DOHH2 (cell line): ENCODE measurements around the gene SAMD4A.

Experiments
- H3F3A ChIP-seq: fragments of 200-600 bp; sonication (generic), shearing (Covaris generic); 2 replicates; pipeline ENCODE4 v1.6.0; 2016; ENCODE audit warnings: antibody characterized with exemption, mild to moderate bottlenecking; ENCODE audit not compliant: control insufficient read depth, insufficient read depth
- H3K27ac ChIP-seq: fragments of 200-600 bp; sonication (generic); 2 replicates; pipeline ENCODE4 v1.5.1; 2014; ENCODE audit warnings: low read depth, mild to moderate bottlenecking, low read length, moderate library complexity
- H3K27me3 ChIP-seq: fragments of 200-600 bp; sonication (generic); 2 replicates; pipeline ENCODE4 v1.6.1; 2014; ENCODE audit warnings: mild to moderate bottlenecking, low read length, mixed read lengths; ENCODE audit not compliant: control insufficient read depth
- H3K36me3 ChIP-seq: fragments of 200-600 bp; sonication (generic); 2 replicates; pipeline ENCODE4 v1.6.1; 2014; ENCODE audit warnings: mild to moderate bottlenecking, low read length, moderate library complexity, mixed read lengths; ENCODE audit not compliant: control insufficient read depth
- H3K4me1 ChIP-seq: fragments of 200-600 bp; sonication (generic); 2 replicates; pipeline ENCODE4 v1.6.1; 2014; ENCODE audit warnings: mild to moderate bottlenecking, low read length, mixed read lengths; ENCODE audit not compliant: control insufficient read depth
- H3K4me2 ChIP-seq: fragments of 200-600 bp; sonication (generic); 2 replicates; pipeline ENCODE4 v1.6.0; 2014; ENCODE audit warnings: mild to moderate bottlenecking, low read length, moderate library complexity
- H3K4me3 ChIP-seq: fragments of 200-600 bp; sonication (generic); 2 replicates; pipeline ENCODE4 v1.5.1; 2014; ENCODE audit warnings: mild to moderate bottlenecking, low read length, mixed read lengths
- H3K79me2 ChIP-seq: fragments of 200-600 bp; sonication (generic); 2 replicates; pipeline ENCODE4 v1.6.1; 2014; ENCODE audit warnings: mild to moderate bottlenecking, low read length, mixed read lengths; ENCODE audit not compliant: control insufficient read depth
- H3K9me2 ChIP-seq: fragments of 200-600 bp; sonication (generic); replicated peaks from 2 replicates; pipeline ENCODE4 v1.6.1; 2014; ENCODE audit warnings: mild to moderate bottlenecking, low read length, mixed read lengths; ENCODE audit not compliant: control insufficient read depth
- H3K9me3 ChIP-seq: fragments of 200-600 bp; sonication (generic); 2 replicates; pipeline ENCODE4 v1.6.1; 2014; ENCODE audit warnings: antibody characterized with exemption, low read length, mixed read lengths; ENCODE audit not compliant: control insufficient read depth, insufficient read depth
- H4K20me1 ChIP-seq: fragments of 200-600 bp; sonication (generic); 2 replicates; pipeline ENCODE4 v1.6.0; 2014; ENCODE audit warnings: low read depth, mild to moderate bottlenecking, antibody characterized with exemption, low read length, moderate library complexity; ENCODE audit not compliant: control insufficient read depth, insufficient read depth
- EZH2phosphoT487 ChIP-seq: fragments of 200-600 bp; sonication (generic); IDR thresholded peaks from 2 replicates; pipeline ENCODE4 v1.6.1; 2017; ENCODE audit warnings: borderline replicate concordance, mild to moderate bottlenecking, antibody characterized with exemption, low read length, moderate library complexity, mixed read lengths
- TF ChIP-seq, protein P1 (sequence below): fragments of 200-600 bp; sonication (generic); IDR thresholded peaks from one replicate; pipeline ENCODE4 v1.5.1; 2014; ENCODE audit warnings: antibody characterized with exemption, mild to moderate bottlenecking, low read depth, low read length; ENCODE audit not compliant: poor library complexity, severe bottlenecking

The SAMD4A gene, protein sequence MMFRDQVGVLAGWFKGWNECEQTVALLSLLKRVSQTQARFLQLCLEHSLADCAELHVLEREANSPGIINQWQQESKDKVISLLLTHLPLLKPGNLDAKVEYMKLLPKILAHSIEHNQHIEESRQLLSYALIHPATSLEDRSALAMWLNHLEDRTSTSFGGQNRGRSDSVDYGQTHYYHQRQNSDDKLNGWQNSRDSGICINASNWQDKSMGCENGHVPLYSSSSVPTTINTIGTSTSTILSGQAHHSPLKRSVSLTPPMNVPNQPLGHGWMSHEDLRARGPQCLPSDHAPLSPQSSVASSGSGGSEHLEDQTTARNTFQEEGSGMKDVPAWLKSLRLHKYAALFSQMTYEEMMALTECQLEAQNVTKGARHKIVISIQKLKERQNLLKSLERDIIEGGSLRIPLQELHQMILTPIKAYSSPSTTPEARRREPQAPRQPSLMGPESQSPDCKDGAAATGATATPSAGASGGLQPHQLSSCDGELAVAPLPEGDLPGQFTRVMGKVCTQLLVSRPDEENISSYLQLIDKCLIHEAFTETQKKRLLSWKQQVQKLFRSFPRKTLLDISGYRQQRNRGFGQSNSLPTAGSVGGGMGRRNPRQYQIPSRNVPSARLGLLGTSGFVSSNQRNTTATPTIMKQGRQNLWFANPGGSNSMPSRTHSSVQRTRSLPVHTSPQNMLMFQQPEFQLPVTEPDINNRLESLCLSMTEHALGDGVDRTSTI

DNA sequence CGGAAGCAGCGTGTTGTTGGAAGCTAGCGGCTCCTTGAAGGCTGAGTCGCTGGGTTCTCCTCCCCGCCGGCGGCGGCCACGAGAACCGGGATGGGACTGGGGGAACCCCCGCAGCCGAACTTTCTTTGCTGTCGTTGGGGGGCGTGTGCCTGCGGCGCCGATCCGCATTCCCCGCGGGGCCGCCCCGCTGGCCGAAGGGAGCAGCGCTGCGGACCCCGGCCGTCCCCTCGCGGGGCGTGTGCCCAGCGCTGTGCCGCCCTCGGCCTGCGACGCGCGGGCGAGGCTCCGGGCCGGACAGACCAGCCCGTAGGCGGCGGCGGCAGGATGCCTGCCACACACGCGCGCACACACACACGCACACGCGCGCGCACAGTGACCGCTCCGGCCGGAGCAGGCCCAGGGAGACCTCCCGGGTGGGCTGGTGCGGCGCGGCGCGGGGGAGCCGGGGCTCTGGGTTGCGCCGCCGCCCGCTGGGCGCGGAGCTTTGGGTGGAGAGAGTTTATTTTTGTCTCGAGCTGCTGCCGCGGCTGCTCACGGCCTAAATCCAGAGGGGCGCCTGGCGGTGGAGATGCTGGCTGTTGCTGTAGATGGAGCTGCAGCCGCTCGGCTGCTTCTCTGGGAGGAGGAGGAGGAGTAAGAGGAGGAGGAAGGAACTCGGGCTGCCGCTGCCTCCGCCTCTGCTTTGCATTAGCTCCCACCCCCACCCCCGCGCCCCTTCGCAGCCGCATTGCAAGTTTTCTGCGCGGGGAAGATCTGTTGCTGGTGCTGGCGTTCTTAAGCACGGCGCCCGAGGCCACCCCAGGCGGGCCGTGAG lies at the start of gene SAMD4A:
TSS of gene SAMD4A (plus strand) at position 719 of the 814 bp plus-strand sequence. CDS start 789 bp downstream, outside the sequence.
- Histone ChIP-seq H3K79me2 (no peaks in the 10 kb centered on the region), H3K9me3 (no peaks in the 10 kb centered on the region), H3K9me2 (no peaks in the 10 kb centered on the region), H3K4me3 (peak within 1 kb of the TSS; percentile 90), H3K4me2 (peak within 1 kb of the TSS; percentile 95), H3K27ac (peak within 1 kb of the TSS; percentile 35), H3K4me1 (peaks cover 27% of the 10 kb centered on the region), H4K20me1 (peaks cover 3% of the 10 kb centered on the region; the same call in 1 of the 2 replicates), H3K27me3 (peaks cover 42% of the 10 kb centered on the region), H3F3A (peaks cover 9% of the 10 kb centered on the region), H3K36me3 (no peaks in the 10 kb centered on the region)
- TF ChIP-seq, protein P1, sequence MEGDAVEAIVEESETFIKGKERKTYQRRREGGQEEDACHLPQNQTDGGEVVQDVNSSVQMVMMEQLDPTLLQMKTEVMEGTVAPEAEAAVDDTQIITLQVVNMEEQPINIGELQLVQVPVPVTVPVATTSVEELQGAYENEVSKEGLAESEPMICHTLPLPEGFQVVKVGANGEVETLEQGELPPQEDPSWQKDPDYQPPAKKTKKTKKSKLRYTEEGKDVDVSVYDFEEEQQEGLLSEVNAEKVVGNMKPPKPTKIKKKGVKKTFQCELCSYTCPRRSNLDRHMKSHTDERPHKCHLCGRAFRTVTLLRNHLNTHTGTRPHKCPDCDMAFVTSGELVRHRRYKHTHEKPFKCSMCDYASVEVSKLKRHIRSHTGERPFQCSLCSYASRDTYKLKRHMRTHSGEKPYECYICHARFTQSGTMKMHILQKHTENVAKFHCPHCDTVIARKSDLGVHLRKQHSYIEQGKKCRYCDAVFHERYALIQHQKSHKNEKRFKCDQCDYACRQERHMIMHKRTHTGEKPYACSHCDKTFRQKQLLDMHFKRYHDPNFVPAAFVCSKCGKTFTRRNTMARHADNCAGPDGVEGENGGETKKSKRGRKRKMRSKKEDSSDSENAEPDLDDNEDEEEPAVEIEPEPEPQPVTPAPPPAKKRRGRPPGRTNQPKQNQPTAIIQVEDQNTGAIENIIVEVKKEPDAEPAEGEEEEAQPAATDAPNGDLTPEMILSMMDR = peak; percentile 34
- peak; percentile 83; the same call in 1 of the 2 replicates for TF ChIP-seq EZH2phosphoT487

DNA sequence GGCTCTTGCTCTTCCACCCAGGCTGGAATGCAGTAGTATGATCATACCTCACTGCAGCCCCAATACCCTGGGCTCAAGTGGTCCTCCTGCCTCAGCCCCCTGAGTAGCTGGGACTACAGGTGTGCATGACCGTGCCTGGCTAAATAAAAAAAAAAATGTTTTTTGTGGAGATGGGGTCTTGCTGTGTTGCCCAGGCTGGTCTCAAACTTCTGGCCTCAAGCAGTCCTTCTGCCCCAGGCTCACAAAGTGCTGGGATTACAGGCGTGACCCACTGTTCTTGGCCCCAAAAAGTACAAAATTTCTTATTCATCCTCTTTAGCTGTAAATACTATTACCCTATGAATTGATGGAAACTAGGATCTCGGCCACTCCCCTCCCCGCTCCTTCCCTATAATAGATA lies 42.5 kb upstream of the SAMD4A start:
- no peak overlapping the region for H3K4me2 ChIP-seq
- TF ChIP-seq, protein P1 = no peak
- no peak for TF ChIP-seq EZH2phosphoT487
- H3K9me2 ChIP-seq = no peaks in the 10 kb centered on the region
- no peaks in the 10 kb centered on the region for H3K9me3 ChIP-seq
- H3K4me3 ChIP-seq = no peak overlapping the region
- no peaks in the 10 kb centered on the region for H3K27me3 ChIP-seq
- peaks cover 6% of the 10 kb centered on the region; the same call in 1 of the 2 replicates for H3K79me2 ChIP-seq
- H3F3A ChIP-seq = no peaks in the 10 kb centered on the region
- peaks cover 18% of the 10 kb centered on the region for H3K36me3 ChIP-seq
- H4K20me1 ChIP-seq = no peaks in the 10 kb centered on the region
- H3K27ac ChIP-seq = no peak overlapping the region
- H3K4me1 ChIP-seq = no peaks in the 10 kb centered on the region

DNA sequence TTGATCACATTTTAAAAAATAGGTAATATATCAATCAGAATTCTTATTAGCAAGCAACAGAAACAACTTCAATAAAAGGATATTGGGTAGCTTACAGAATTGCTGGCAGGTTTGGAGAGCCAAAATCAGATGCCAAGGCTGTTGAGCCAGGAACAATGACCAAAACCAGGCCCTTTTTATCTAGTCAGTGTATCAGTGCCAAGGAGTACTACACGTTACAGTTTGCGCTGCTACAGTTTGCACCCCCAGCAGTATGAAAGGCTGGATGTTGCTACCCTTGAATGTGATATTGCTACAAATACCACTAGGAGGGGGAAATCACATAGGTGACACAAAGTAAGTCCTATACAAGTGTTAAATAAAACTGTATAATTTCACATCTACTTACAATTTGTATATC lies 38.0 kb upstream of the SAMD4A start:
- H3K9me2 ChIP-seq = no peaks in the 10 kb centered on the region

More for the DNA sequence above, 38.0 kb upstream of the SAMD4A start:
- Histone ChIP-seq H3K79me2 (no peaks in the 10 kb centered on the region), H3F3A (no peaks in the 10 kb centered on the region), H3K4me3 (no peak overlapping the region), H4K20me1 (no peaks in the 10 kb centered on the region), H3K27me3 (no peaks in the 10 kb centered on the region), H3K9me3 (no peaks in the 10 kb centered on the region), H3K27ac (no peak overlapping the region), H3K36me3 (peaks cover 12% of the 10 kb centered on the region), H3K4me2 (no peak overlapping the region), H3K4me1 (peaks cover 10% of the 10 kb centered on the region)
- TF ChIP-seq, protein P1 = no peak
- TF ChIP-seq EZH2phosphoT487 = no peak
